Activated naive CD8-positive, alpha-beta T cell treated with anti-CD3 and anti-CD28 coated beads for 36 hours (primary cell): ENCODE results near the gene FOXJ3. TPM values are rescaled to one million over a fixed set of nuclear protein-coding genes. Genes with fewer than 3 reads are reported as not detected.

ENCODE experiments used
- DNase-seq: peaks from one replicate; pipeline ENCODE4 v3.0.0; 2021
- H3K27ac Mint-ChIP-seq: one replicate; pipeline ENCODE4 v1.8.0; 2022; ENCODE audit warnings: mild to moderate bottlenecking, moderate library complexity, mixed read lengths
- H3K27me3 Mint-ChIP-seq: one replicate; pipeline ENCODE4 v1.8.0; 2022; ENCODE audit warnings: mild to moderate bottlenecking, mixed read lengths
- H3K36me3 Mint-ChIP-seq: one replicate; pipeline ENCODE4 v1.8.0; 2021; ENCODE audit warnings: mild to moderate bottlenecking, mixed read lengths
- H3K4me1 Mint-ChIP-seq: one replicate; pipeline ENCODE4 v1.8.0; 2021; ENCODE audit warnings: mixed read lengths
- H3K4me3 Mint-ChIP-seq: one replicate; pipeline ENCODE4 v1.8.0; 2022; ENCODE audit warnings: mild to moderate bottlenecking, moderate library complexity, mixed read lengths
- H3K9me3 Mint-ChIP-seq: one replicate; pipeline ENCODE4 v1.8.0; 2022; ENCODE audit warnings: mixed read lengths
- total RNA-seq, 2 experiments: library from RNA; stranded (reverse); gene quantifications; one replicate each; pipeline ENCODE4 v1.2.3, GENCODE V29; 2021

The FOXJ3 gene
- total RNA-seq, 2 experiments from 2014 or later, result 43.7 to 47.2 TPM

DNA sequence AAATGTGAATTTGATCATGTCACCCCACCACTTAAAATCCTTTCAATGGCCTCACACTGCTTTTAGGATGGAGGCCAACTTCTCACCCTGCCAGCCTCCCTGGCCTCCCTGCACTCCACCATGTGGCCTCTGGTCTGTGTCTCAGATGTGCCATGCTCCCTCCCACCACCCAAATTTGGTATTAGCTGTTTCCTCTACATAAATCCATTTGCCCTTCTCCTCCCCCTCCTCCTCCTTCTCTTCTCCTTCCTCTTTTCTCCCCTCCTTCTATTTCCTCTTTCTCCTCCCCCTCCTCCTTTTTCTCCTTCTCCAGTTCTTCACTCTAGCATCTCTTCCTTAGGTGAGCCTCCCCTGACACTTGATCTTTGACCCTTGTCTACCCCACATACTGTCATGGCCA lies 198.6 kb downstream of the FOXJ3 start:
- Mint-ChIP-seq H3K36me3 (no peaks in the 10 kb centered on the region), H3K9me3 (no peaks in the 10 kb centered on the region), H3K4me1 (no peaks in the 10 kb centered on the region), H3K27me3 (no peaks in the 10 kb centered on the region), H3K4me3 (no peak overlapping the region), H3K27ac (no peak overlapping the region)
- DNase-seq, result no peak

DNA sequence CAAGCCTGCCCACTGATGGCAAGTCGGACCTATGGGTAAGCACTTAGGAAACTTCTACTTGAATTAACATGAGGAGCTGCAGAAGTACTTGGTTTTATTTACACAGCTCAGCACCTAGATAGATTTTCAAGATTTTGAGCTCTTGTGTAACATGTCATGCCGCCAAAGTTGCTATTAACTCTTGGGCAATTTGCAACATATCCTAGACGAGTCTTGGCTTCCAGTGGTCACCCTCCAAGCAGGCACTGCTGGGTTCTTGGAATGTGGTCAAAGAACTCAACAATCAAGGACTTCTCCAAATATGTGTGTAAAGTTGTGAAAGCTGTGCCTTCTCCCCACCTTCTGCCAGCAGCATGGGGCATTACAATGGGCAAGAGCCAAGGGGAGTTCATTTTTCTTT lies 199.6 kb downstream of the FOXJ3 start:
- no peak overlapping the region for H3K4me3 Mint-ChIP-seq
- no peaks in the 10 kb centered on the region for H3K4me1 Mint-ChIP-seq

DNA sequence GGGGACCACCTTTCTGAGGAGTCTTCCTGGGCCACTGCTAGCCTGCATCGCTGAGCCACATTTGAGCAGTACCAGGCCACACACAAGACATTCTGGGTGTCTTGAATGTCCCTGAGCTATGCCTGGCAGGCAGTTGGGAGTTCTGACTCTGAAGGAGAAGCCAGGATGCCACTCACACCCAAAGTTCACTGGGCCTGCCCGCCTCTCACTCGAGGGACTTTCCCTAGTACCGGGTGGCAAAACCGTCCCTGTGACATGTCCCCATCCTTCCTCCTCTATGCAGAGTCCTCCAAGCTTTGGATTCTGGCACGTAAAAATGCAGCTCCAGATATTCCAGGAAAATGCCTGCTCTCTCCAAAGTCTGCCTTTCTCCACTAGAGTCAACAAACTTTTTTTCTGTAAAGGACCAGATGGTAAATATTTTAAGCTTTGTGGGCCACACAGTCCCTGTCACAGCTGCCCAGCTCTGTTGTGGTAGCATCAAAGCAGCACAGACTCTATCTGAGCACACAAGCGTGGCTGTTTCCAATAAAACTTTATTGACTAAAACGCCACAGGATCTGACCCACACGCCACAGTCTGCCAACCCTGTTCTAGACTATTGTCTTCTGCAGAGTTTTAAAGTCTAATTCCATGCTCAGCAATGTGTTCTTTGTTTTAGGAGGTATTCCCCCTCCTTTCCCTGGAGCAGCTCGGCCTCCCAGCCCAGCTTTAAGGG lies 201.1 kb downstream of the FOXJ3 start:
- no peaks in the 10 kb centered on the region for H3K9me3 Mint-ChIP-seq
- peaks cover 10% of the 10 kb centered on the region for H3K27me3 Mint-ChIP-seq
- H3K4me1 Mint-ChIP-seq, result no peaks in the 10 kb centered on the region
- H3K27ac Mint-ChIP-seq, result no peak overlapping the region
- no peaks in the 10 kb centered on the region for H3K36me3 Mint-ChIP-seq
- no peak overlapping the region for H3K4me3 Mint-ChIP-seq
- DNase-seq, result no peak

More for the DNA sequence above, 199.6 kb downstream of the FOXJ3 start:
- DNase-seq, result no peak
- Mint-ChIP-seq H3K27me3 (no peaks in the 10 kb centered on the region), H3K9me3 (no peaks in the 10 kb centered on the region), H3K36me3 (no peaks in the 10 kb centered on the region), H3K27ac (no peak overlapping the region)

GRCh38 chr1:42133390-42133789 lies 201.6 kb downstream of the FOXJ3 start:
- Mint-ChIP-seq H3K4me3 (no peak overlapping the region), H3K36me3 (no peaks in the 10 kb centered on the region), H3K4me1 (no peaks in the 10 kb centered on the region), H3K27me3 (peaks cover 10% of the 10 kb centered on the region), H3K27ac (no peak overlapping the region), H3K9me3 (no peaks in the 10 kb centered on the region)
- no peak for DNase-seq

DNA sequence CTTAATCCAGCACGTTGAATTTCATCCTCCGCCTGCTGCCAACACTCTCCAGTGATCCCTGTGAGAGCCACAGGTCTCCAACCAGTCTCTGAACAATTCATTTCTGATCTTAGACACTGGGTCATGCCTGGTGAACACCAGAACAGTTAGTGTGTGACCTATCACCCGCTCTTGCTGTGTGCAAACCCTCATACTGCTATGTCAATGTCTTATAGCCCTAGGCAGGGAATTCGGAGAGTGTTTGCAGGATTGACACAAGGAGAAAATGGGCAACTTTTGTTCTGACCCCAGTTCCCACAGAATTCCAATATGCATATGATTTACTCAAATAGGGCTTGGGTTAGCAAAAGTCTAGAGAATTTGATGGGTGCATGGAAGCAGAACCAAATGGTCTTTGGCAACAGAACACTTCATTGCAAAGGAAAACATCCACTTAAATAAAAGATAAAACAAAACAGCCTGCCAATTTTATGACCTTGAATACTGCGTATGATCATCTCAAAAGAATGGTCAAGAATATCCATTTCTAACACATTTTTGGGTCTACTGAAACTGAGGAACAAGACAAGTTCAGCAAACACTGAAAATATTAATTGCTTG lies 204.9 kb downstream of the FOXJ3 start:
- no peaks in the 10 kb centered on the region for H3K9me3 Mint-ChIP-seq
- no peaks in the 10 kb centered on the region for H3K4me1 Mint-ChIP-seq
- no peaks in the 10 kb centered on the region for H3K36me3 Mint-ChIP-seq
- no peak overlapping the region for H3K4me3 Mint-ChIP-seq
- H3K27me3 Mint-ChIP-seq, result peaks cover 10% of the 10 kb centered on the region
- H3K27ac Mint-ChIP-seq, result no peak overlapping the region
- no peak for DNase-seq

DNA sequence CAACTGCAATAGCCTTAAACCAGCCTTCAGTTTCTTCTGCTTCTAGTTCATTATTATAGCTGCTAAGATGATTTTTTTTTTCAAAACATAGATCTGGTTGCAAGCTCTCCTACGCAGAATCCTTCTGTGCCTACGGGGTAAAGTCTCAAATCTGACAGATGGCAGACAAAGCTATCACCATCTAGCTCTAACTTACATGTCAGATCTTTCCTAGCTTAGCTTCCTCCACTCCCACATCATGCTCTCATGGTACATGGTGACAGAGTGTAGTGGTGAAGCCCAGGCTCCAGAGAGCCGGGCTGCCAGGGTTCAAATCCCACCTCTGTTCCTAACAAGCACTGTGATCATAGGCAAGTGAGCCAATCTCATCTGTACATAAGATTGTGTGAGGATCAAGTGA lies 206.1 kb downstream of the FOXJ3 start:
- H3K27ac Mint-ChIP-seq, result no peak overlapping the region
- H3K4me1 Mint-ChIP-seq, result no peaks in the 10 kb centered on the region
- H3K4me3 Mint-ChIP-seq, result no peak overlapping the region
- H3K36me3 Mint-ChIP-seq, result no peaks in the 10 kb centered on the region
- DNase-seq, result no peak
- no peaks in the 10 kb centered on the region for H3K9me3 Mint-ChIP-seq
- H3K27me3 Mint-ChIP-seq, result peaks cover 10% of the 10 kb centered on the region

- no peak for DNase-seq
- Mint-ChIP-seq H3K27me3 (peaks cover 10% of the 10 kb centered on the region), H3K36me3 (no peaks in the 10 kb centered on the region), H3K4me3 (no peak overlapping the region), H3K27ac (no peak overlapping the region), H3K9me3 (no peaks in the 10 kb centered on the region), H3K4me1 (no peaks in the 10 kb centered on the region)
These were observed 206.5 kb downstream of the FOXJ3 start for GRCh38 chr1:42128499-42128898.

DNA sequence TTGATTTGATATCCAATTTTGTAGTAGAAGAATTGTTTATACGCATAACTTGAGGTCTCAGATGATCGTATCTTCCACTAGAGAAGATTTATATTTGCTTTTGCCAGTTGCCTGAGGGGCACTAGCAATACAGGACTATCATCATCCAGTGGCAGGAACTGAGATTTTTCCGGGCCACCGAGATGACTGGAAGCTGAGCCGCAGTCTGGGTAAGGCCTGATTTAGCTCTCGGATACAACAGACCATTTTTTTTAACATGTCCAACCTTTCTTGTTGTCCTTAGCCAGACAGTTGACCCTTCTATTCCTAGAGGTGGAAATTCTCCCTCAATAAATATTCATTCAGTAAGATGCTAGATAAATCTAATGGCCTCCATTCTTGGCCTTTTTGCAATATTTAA lies 207.3 kb downstream of the FOXJ3 start:
- H3K4me1 Mint-ChIP-seq, result no peaks in the 10 kb centered on the region
- no peaks in the 10 kb centered on the region for H3K36me3 Mint-ChIP-seq
- H3K9me3 Mint-ChIP-seq, result no peaks in the 10 kb centered on the region
- no peak overlapping the region for H3K27ac Mint-ChIP-seq
- DNase-seq, result no peak
- no peak overlapping the region for H3K4me3 Mint-ChIP-seq
- H3K27me3 Mint-ChIP-seq, result peaks cover 10% of the 10 kb centered on the region

Other genes starting within 250 kb of the FOXJ3 start
- not detected for gene GUCA2B, start 181.8 kb downstream of the FOXJ3 start, total RNA-seq
- not detected for gene GUCA2A, start 170.5 kb downstream of the FOXJ3 start, total RNA-seq
- gene RIMKLA, start 45.6 kb upstream of the FOXJ3 start, total RNA-seq, result 1 to 10 TPM; 6.3 to 8.1 TPM
- under 1 TPM; 0.47 to 0.90 TPM for gene ZMYND12, start 120.8 kb upstream of the FOXJ3 start, total RNA-seq
- 10 to 100 TPM; 45.9 to 47.5 TPM for gene PPCS, start 121.3 kb upstream of the FOXJ3 start, total RNA-seq
- gene CCDC30, start 128.1 kb upstream of the FOXJ3 start, total RNA-seq, result 1 to 10 TPM in 1 of 2 experiments, under 1 TPM in 1; 0.72 to 1.0 TPM